Right ventricle myocardium inferior (tissue), 1 donor: ENCODE data around the gene GPR78. TPM values are rescaled to one million over a fixed set of nuclear protein-coding genes. Genes with fewer than 3 reads are reported as not detected.

Source experiments
- ATAC-seq: fragments of 200-7000 bp; cut with Tn5 transposase; one replicate; pipeline ENCODE4 v1.9.1; 2020; ENCODE audit warnings: mild to moderate bottlenecking, moderate library complexity
- DNase-seq: peaks from one replicate; pipeline ENCODE4 v3.0.0; 2021; ENCODE audit errors: missing footprints
- intact Hi-C: fragments of 100-400 bp; cut with DNase I; formaldehyde crosslinking; loops from one replicate; pipeline ENCODE4 v1.11.0; 2022
- total RNA-seq: library from RNA; stranded (reverse); fragmentation: NEBNext Ultra II Directional; extraction: Animal tissue kit (Norgen Biotek cat#: 25700); gene quantifications from one replicate; pipeline ENCODE4 v1.2.1, GENCODE V29; 2021
- donor health status: DM: no; HTN: yes; CAD: no; lungs with severe emphysema.

The GPR78 gene
- total RNA-seq, 1 donor from 2014 or later = not detected

DNA sequence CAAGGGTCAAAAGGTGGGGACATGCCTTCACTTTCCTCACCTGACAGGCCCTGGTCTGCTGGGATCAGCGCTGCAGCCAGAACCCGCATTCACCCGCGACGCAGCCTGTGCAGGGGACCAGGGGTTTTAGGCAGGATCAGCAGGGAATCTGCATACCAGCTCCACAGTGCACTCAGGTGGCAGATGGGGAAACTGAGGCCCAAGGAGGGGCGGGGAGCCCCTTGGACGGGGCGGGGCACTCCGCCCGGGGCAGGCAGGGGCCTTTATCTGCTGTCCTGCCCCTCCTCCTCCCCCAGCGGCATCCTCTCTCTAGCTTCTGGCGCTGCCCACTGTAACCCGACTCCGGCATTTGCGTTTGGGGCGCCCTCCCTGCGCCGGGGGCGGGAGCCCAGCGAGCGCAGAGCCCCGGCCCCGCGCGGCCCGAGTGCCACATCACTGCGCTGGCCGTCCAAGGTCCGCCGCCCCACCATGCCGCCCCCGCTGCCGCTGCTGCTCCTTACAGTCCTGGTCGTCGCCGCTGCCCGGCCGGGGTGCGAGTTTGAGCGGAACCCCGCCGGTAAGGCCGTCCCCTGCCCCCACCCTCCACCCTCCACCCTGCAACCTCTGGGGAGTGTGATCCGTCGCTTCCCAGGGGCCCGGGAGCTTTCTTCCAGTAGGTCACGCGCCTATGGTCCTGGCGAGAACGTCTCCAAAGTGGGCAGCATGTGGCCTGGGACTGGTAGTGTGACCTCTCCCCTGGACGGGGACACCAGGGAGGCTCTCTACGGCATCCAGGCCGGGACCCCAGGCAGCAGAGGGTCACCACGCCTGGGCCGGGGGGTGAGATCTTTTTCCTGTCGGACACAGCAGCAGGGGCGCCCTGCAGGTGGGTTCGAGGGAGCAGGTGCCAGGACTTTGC lies 12.4 kb downstream of the GPR78 start, which contains the start of gene CPZ:
Gene CPZ, plus strand, starts transcription at position 400 of the 898 bp plus-strand sequence. Its CDS starts 69 bp downstream, at position 469.
- intact Hi-C loops = loop anchor here (5.0 kb wide), 1 partner anchor 350 kb away; no protein-coding TSS in a partner anchor
- ATAC-seq (no peak), DNase-seq (peak; percentile 63)

DNA sequence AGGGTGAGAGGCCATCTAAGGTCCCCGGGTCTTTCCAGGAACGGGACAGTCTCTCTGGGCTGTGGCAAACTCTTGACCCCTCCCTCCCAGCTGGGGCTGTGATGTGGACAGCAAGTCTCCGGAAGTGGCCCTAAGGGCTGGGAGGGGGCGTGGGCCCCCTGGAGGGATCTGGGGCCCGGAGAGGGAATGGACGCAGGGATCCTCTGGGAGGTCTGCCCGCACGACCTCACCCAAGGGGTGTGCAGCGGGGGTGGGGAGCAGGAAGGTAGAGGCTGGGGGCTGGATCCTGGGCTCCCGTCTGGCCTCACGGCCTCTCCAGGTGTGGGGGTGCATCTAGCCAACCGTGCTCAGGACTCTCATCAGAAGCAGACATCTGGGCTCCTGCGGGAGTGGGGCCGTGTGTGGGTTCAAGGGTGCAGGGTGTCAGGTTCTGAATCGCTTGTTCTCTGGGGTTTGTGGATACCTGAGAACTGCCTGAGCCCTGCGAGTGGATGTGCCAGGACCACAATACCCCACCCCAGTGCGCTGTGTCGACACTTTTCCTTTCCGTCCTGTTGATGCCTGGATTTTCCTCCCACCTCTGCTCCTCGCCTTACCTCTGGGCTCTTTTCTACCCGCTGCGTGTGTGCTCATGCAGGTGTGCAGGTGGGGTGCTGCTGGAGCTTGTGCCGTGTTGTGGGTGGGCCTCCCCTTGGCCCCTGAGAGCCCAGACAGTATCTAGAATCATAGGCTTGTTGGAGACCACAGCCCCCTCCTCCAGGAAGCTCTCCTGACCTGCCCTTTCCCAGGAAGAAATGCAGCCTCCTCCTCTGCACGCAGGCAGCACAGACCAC lies 13.3 kb downstream of the GPR78 start:
- DNase-seq (peak; percentile 58), ATAC-seq (no peak)
- intact Hi-C loops = loop anchor here (1.0 to 5.0 kb wide), 2 partner anchors 125 to 351 kb away; no protein-coding TSS in a partner anchor

DNA sequence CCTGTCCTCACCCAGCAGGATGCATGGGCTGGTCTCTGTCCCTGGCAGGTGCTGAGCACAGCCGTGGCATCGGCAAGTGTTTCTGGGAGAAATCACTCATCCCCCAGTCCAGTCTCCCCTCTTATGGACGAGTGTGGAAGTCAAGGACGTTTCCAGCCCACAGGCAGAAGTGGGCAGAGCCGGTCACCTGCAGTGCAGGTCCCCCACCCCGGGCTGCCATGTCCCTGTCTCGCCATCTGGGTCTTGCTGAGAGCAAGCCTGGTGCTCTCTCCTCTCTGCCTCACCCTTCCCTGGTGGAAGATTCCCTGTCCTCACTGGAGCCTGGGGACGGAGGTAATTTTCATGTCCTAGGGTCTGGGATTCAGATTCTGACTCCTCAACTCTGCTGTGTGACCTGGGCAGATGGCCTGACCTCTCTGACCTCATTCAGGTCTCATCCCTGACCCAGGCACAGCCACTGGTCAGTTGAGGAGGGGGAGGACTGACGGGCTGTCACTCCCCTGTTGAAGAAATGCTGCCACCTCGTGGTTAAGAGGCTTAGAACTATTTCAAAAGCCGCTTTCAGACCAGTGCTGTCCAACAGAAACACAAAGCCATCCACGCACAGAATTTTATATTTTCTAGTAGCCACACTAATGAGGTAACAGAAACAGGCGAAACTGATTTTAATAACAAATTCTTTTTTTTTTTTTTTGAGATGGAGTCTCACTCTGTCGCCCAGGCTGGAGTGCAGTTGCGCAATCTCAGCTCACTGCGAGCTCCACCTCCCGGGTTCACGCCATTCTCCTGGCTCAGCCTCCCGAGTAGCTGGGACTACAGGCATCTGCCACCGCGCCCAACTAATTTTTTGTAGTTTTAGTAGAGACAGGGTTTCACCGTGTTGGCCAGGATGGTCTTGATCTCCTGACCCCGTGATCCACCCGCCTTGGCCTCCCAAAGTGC lies 14.2 kb downstream of the GPR78 start:
- intact Hi-C loops = loop anchor here (1.0 to 5.0 kb wide), 2 partner anchors 126 to 352 kb away; no protein-coding TSS in a partner anchor
- ATAC-seq = peak; percentile 63
- DNase-seq = peak; percentile 62

DNA sequence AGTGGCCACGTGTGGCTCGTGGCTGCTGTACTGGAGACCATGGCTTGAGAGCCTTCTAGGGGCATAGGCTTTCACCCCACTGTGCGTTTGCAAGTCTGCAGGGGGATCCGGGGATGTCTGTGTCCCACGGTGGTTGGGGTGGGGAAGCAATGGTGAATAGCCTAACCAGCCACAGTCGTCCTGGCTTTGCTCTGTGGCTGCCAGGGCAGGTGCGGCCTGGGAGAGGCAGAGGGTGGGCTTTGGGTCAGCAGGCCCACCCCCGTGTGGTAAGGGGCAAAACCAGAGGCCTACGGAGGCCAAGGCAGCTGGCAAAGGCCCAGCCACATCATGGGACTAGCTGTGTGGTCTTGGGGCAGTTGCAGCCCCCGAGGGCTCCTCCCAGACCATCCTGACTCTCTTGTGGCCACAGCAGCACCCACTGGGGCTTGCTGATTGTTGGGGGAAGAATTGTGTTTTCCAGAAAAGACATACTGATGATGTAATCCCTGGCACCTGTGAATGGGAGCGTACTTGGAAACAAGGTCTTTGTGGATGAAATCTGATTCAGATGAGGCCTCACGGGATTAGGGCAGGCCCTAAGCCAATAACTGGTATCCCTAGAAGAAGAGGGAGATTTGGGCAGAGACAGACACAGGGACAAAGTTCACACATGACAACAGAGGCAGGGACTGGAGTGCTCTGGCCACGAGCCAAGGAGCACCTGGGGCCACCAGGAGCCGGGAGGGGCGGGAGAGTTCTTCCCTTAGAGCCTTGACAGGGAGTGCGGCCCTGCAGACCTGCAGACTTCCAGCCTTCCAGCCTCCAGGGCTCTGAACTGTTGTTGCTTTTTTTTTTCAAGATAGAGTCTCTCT lies 15.3 kb downstream of the GPR78 start:
- DNase-seq (peak; percentile 47), ATAC-seq (no peak)
- intact Hi-C loops = no loop called here

DNA sequence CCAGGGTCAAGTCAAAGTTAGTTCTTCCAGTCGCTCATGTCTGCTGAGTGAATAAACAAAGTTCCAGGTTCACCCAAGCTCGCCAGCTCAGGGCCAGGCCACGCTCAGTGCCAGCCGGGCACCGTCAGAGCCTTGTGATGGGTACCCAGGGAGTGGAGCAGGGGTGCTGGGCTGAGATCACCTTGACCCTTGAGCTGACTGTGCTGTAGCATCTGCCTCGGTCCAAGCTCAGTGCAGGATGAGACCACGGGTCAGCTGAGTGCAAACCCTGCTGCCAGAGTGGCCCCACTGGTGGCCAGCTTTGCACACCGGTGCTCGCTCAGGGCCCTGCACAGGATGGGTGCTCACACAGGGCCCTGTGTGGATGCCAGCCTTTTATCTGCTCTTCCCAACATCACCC lies 16.7 kb downstream of the GPR78 start:
- DNase-seq (no peak), ATAC-seq (no peak)

DNA sequence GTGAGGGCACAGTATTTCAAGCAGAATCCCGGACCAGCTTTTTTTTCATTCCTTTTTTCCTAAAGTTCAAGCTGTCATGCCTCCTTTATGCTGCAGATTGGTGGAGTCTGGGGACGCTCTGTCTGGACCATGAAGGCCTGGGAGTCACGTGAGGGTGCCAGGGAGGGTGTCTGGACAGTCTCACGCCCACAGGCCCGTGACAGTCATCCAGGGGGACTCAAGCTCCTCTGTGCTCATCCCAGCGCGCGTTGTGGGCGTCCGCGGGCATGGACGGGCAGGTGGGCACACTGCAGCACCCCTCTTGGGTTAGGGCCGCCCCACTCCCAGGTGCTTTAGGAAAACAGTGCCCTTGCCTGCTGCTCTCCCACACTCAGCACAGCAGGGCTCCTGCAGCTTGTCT lies 17.1 kb downstream of the GPR78 start:
- intact Hi-C loops = no loop called here
- DNase-seq (no peak), ATAC-seq (no peak)

More for the DNA sequence above, 16.7 kb downstream of the GPR78 start:
- intact Hi-C loops = no loop called here

DNA sequence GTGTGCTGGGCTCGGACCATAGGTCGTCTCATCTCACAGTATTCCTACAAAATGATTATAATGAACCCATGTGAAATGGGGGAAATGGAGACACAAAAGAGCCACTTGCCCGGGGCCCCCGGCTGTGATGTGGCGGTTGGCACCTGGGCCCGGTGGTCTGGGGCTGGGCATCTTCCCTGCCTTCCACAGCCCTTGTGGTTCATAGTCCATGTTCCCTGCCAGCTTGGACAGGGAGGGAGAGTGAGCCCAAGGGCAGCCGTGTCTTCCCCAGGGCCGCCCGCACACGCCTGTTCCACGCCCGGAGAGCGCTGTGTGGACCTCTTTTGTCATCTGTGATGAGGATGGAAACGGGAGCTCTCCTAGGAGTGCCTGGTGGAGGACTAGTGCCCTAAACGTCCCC lies 17.6 kb downstream of the GPR78 start:
- intact Hi-C loops = no loop called here
- DNase-seq (no peak), ATAC-seq (no peak)

DNA sequence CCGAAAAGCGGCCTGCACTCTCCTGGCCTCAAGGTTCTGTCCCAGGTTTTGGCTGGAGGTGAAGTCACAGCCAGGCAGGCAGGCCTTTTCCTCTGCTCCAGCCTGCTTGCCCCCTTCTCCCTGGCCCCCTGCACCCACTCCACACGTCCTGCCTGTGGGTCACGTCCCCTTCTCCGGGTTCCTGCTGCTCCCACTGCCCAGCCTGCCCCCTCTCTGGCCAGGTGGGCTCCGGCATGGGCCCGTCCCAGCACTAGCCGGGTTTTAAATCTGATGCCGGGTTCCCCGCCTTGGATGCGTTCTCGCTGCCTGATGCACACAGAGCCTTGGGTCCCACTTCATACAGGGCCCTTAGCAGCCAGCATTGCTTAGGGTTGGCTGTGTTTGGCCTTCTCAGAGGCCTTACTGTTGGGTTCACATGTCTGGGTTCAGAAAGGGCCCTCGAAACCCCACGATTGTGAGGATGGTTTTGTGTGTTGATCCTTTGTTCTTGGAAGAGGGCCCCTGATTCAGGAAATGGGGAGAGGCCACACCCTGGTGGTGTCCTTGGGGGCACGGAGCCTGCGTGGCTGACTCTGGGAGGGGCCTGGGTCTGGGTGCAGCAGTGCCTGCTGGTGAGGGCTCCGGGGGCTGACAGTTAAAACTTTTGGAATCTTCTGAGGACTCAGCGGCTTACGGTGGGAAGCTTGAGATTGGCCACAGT lies 18.3 kb downstream of the GPR78 start:
- intact Hi-C loops = no loop called here
- ATAC-seq (no peak), DNase-seq (no peak)

DNA sequence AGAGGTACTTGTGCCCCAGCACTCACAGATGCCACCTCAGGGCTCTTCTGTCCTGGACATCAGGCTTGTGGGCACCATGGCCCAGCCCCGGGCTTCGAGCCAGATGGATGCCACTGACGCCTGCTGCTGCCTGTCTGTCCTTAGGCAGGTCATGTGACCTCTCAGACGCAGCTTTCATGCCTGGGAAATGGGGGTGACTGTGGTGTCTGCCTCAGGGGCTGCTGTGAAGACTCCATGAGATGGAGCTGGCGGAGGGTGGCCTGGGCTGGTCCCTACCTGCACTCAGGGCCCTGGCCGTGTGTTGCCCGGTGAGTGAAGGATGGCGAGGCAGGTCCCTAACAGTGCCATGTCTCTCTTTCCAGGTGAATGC lies 18.9 kb downstream of the GPR78 start:
- intact Hi-C loops = no loop called here
- no peak for ATAC-seq
- DNase-seq = no peak

DNA sequence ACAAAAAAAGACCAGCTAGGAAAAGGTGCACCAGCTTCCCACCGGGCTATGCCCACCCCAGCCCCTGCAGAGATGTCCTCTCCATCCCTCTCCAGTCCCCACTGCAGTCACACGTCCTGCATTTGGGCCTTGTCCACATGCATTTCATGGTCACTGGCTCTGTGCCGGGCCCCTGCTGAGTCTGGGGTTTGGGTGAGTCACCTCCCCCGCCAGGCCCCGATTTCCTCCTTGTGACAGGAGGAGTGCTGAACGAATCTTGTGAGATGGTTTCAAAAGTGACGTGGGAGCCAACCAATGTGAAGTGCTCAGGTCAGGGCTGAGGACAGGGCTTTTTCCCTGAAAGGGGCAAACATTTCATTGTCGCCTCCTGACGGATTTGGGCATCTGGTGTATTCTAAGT lies 19.5 kb downstream of the GPR78 start:
- DNase-seq (peak; percentile 53), ATAC-seq (no peak)
- intact Hi-C loops = no loop called here

DNA sequence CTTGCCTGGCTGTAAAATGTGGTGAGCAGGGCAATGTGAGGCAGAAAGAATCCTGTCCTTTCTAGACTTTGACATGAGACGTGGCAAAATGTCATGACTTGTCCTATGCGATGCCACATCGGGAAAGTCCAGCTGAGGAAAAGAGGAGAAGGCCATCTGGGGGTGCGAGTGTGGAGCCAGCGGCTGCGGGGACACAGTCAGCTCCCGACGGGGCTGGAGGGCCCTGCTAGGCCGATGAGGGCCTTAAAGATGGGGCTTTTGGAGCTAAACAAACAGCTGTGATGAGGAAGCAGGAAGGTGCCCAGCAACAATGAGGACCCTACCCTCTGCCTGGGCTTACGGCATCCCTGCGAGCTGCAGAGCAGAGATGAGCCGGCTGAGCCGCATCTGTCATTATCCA lies 20.1 kb downstream of the GPR78 start:
- intact Hi-C loops = no loop called here
- ATAC-seq = no peak

DNA sequence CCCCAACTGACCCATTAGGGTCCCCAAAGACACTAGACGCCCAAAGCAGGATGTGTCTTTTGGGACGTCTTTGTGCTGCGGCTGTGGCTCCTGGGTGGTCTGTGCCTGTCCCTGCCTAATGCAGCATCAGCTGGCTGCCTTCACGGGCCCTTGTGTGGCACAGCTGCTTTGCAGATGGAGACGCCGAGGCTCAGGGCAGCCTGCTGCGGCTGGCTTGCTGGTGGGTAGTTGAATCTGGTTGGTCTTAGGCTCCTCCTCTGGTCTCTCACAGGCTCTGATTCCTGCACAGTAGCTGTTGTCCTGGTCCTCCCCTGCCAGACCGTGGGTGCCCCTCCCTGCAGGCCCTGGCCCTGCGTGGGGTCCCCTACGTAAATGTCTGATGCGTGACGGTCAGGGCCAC lies 20.5 kb downstream of the GPR78 start:
- intact Hi-C loops = no loop called here
- DNase-seq (peak; percentile 67), ATAC-seq (no peak)

More for the DNA sequence above, 20.1 kb downstream of the GPR78 start:
- peak; percentile 57 for DNase-seq

DNA sequence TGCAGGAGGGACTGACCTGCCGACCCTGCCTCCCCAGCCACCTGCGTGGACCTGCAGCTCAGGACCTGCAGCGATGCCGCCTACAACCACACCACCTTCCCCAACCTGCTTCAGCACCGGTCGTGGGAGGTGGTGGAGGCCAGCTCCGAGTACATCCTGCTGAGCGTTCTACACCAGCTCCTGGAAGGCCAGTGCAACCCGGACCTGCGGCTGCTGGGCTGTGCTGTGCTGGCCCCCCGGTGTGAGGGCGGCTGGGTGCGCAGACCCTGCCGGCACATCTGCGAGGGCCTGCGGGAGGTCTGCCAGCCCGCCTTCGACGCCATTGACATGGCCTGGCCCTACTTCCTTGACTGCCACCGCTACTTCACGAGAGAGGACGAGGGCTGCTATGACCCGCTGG lies 20.9 kb downstream of the GPR78 start:
- intact Hi-C loops = no loop called here
- ATAC-seq = no peak
- DNase-seq = no peak

DNA sequence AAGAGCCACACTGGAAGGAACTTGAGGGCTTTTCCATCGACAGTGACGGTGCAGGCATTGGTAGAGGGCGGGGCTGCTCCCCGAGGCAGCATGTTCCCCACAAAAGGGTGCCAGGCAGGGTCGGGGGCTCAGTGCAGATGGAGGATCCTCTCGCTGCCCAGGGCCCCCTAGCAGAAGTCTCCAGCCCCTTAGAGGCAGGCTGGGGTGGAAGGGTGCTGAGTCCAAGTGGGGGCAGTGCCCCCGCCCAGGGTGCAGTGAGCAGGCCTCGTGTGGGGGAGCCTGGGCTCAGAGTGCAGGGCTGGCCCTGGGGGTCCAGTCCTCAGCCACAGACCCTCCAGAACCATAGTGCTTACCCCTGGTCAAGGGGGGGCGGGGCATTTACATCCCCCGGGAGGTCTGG lies 21.4 kb downstream of the GPR78 start:
- ATAC-seq (no peak), DNase-seq (no peak)
- intact Hi-C loops = no loop called here

DNA sequence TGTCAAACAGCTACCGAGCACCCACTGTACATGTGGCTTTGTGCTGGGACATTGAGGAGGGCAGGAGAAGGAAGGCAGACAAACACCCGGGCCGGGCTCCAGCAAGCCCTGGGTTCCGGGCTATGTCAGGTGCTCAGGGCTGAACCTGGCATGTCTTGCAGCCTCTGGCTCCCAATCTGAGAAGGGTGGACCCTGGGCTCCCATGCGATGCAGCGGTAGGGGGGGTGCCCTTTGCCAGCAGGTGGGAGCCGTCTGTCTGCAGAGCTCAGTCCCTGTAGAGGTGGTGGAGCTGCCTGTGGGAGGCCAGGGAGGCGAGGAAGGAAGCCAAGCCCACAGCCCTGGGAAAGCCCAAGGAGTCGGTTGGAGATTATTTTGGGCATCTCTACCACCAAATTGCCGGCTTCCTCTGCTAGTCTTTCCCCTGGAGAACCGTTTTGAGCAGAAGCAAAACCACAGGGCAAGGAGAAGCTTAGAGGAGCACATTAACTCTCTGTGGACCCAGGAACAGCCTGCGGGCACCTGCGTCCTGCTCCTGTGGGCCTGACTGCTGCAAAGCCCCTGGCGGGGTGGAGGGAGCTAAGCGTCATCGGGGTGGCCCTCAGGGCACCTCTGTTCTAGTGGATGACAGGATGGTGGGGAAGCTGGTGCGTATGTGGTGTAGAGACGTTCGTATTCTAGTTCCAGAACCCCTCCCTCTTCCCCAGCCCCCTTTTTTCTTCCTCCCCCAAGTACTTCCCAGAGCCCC lies 22.7 kb downstream of the GPR78 start:
- ATAC-seq (no peak), DNase-seq (no peak)
- intact Hi-C loops = no loop called here

DNA sequence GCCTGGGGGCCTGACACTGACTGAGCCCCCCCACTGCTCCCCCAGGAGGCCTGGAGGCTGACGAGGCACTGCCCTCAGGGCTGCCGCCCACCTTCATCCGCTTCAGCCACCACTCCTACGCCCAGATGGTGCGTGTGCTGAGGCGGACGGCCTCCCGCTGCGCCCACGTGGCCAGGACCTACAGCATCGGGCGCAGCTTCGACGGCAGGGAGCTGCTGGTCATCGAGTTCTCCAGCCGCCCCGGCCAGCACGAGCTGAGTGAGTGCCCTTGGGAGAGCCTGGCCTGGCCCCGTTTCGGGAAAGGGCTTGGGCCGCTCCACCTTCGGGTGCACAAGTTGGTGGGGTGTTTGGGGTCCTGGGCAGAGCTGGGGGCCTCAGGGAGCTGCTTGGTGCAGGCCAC lies 23.7 kb downstream of the GPR78 start:
- ATAC-seq (no peak), DNase-seq (no peak)
- intact Hi-C loops = no loop called here
